Hepatocyte (in vitro differentiated cells): ENCODE measurements around the gene TBC1D2. TPM values are rescaled to one million over a fixed set of nuclear protein-coding genes. Genes with fewer than 3 reads are reported as not detected.
A peak's percentile ranks its signal among the peaks of the same experiment; 100 is the strongest.

Source experiments
- DNase-seq: peaks from one replicate; pipeline ENCODE4 v3.0.0-alpha.2; 2016; ENCODE audit warnings: low spot score
- H2AFZ ChIP-seq: fragments of 200-600 bp; sonication (generic); 2 replicates; pipeline ENCODE4 v1.6.0; 2016; ENCODE audit warnings: antibody characterized with exemption, mild to moderate bottlenecking
- H3K27ac ChIP-seq: fragments of 200-600 bp; sonication (generic); 2 replicates; pipeline ENCODE4 v1.5.1; 2016; ENCODE audit warnings: mild to moderate bottlenecking
- H3K27me3 ChIP-seq: fragments of 200-600 bp; sonication (generic); 2 replicates; pipeline ENCODE4 v1.6.1; 2016
- H3K36me3 ChIP-seq: fragments of 200-600 bp; sonication (generic); replicated peaks from 2 replicates; pipeline ENCODE4 v1.5.1; 2016; ENCODE audit warnings: low read depth; ENCODE audit not compliant: insufficient read depth
- H3K4me1 ChIP-seq: fragments of 200-600 bp; sonication (generic); 2 replicates; pipeline ENCODE4 v1.5.1; 2016; ENCODE audit warnings: mild to moderate bottlenecking, moderate library complexity; ENCODE audit not compliant: insufficient read depth
- H3K4me2 ChIP-seq: fragments of 200-600 bp; sonication (generic); 2 replicates; pipeline ENCODE4 v1.6.0; 2016
- H3K4me3 ChIP-seq: fragments of 200-600 bp; sonication (generic); 2 replicates; pipeline ENCODE4 v1.5.1; 2016; ENCODE audit warnings: mild to moderate bottlenecking
- H3K79me2 ChIP-seq: fragments of 200-600 bp; sonication (generic); 2 replicates; pipeline ENCODE4 v1.6.0; 2017; ENCODE audit warnings: mild to moderate bottlenecking
- H3K9me2 ChIP-seq: fragments of 200-600 bp; sonication (generic); replicated peaks from 2 replicates; pipeline ENCODE4 v1.6.0; 2017; ENCODE audit warnings: mild to moderate bottlenecking; ENCODE audit not compliant: insufficient read depth
- H3K9me3 ChIP-seq: fragments of 200-600 bp; sonication (generic); 2 replicates; pipeline ENCODE4 v1.5.1; 2016; ENCODE audit warnings: low read depth, mild to moderate bottlenecking
- H4K20me1 ChIP-seq: fragments of 200-600 bp; sonication (generic); 2 replicates; pipeline ENCODE4 v1.6.0; 2016; ENCODE audit warnings: mild to moderate bottlenecking; ENCODE audit not compliant: insufficient read depth, poor library complexity, severe bottlenecking
- CTCF ChIP-seq: fragments of 200-600 bp; sonication (generic); IDR thresholded peaks from 2 replicates; pipeline ENCODE4 v1.5.1; 2016; ENCODE audit warnings: antibody characterized with exemption, mild to moderate bottlenecking; ENCODE audit not compliant: poor library complexity
- EZH2 ChIP-seq: fragments of 200-600 bp; sonication (generic); IDR thresholded peaks from 2 replicates; pipeline ENCODE4 v1.6.1; 2016; ENCODE audit warnings: antibody characterized with exemption, mild to moderate bottlenecking, borderline replicate concordance
- EZH2phosphoT487 ChIP-seq: fragments of 200-600 bp; sonication (generic); IDR thresholded peaks from one replicate; pipeline ENCODE4 v1.6.1; 2018; ENCODE audit warnings: antibody characterized with exemption, mild to moderate bottlenecking, low read depth, moderate library complexity; ENCODE audit not compliant: unreplicated experiment, severe bottlenecking
- WGBS: methylation state at CpG from one replicate; pipeline ENCODE4 v1.1.6; 2016; ENCODE audit warnings: low lambda C conversion rate; ENCODE audit errors: missing lambda C conversion rate; 5-methylcytosine and 5-hydroxymethylcytosine counted together
- polyA plus RNA-seq: library from polyadenylated mRNA; unstranded; fragments of >200 nt; fragmentation: Nextera tagmentation; extraction: Ambion mirVana; gene quantifications from 2 replicates; pipeline ENCODE4 v1.2.1, GENCODE V29; 2016
- total RNA-seq: library from RNA; depleted of rRNA; stranded (reverse); fragments of >200 nt; gene quantifications from 2 replicates; pipeline ENCODE4 v1.2.3, GENCODE V29; 2014

The TBC1D2 gene
- total and polyA plus RNA-seq, 2 experiments from 2014 or later = 20.0 to 31.6 TPM

DNA sequence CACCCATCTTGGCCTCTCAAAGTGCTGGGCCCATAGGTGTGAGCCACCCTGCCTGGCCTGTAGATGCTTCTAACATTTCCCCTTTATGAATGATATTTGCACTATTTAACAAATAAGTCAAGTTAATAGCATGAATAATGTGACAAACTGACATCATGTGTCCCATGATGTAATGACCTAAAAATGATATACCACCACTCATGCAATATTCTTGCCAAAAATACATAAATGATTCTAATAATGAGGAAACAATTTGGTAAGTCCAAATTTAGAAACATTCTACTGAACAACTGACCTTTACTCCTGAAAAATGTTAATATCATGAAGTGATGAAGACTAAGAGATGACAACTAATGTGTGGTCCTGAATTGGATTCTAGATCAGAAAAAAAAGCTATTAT, 102.9 kb downstream of the TBC1D2 start:
- Histone ChIP-seq H4K20me1 (no peaks in the 10 kb centered on the region), H3K36me3 (no peaks in the 10 kb centered on the region), H3K27me3 (no peaks in the 10 kb centered on the region), H3K9me2 (no peaks in the 10 kb centered on the region), H3K4me2 (no peak overlapping the region), H3K27ac (no peak overlapping the region), H3K9me3 (no peaks in the 10 kb centered on the region), H3K4me3 (no peak overlapping the region), H3K4me1 (peaks cover 12% of the 10 kb centered on the region), H3K79me2 (no peaks in the 10 kb centered on the region), H2AFZ (no peak overlapping the region)
- TF ChIP-seq CTCF (no peak), EZH2phosphoT487 (no peak), EZH2 (no peak)
- no peak for DNase-seq

DNA sequence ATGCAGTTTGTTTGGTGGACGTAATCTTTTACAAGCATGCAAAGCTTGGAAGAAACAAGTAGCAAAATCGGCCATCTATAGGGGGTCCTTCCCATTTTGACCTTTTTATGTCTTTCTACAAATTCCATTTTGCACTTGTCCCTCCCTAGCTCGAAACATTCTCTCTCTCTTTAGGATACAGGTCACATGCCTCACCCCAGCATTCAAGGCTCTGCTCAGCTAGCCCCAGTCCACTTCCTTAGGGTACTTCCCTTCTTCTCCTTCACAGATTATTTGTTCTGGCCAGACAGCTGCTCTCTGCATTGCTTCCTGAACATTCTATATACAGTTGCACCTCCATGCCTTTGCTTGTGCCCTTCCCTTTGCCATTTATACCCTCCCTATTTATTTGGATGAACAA, 104.7 kb downstream of the TBC1D2 start:
- Histone ChIP-seq H4K20me1 (no peaks in the 10 kb centered on the region), H3K27me3 (no peaks in the 10 kb centered on the region), H3K4me3 (no peak overlapping the region), H3K9me2 (no peaks in the 10 kb centered on the region), H3K79me2 (no peaks in the 10 kb centered on the region), H3K36me3 (no peaks in the 10 kb centered on the region), H3K4me1 (peaks cover 25% of the 10 kb centered on the region), H2AFZ (no peak overlapping the region), H3K27ac (peak overlapping the region; percentile 77), H3K4me2 (no peak overlapping the region), H3K9me3 (no peaks in the 10 kb centered on the region)
- no peak for TF ChIP-seq CTCF
- TF ChIP-seq EZH2phosphoT487 = no peak
- no peak for TF ChIP-seq EZH2
- WGBS = 81% methylated on average over 3 of the region's 3 CpGs
- no peak for DNase-seq

- Histone ChIP-seq H3K4me1 (peaks cover 29% of the 10 kb centered on the region), H4K20me1 (no peaks in the 10 kb centered on the region), H3K4me3 (no peak overlapping the region), H2AFZ (no peak overlapping the region), H3K27ac (peak overlapping the region; percentile 77), H3K9me2 (no peaks in the 10 kb centered on the region), H3K4me2 (no peak overlapping the region), H3K79me2 (no peaks in the 10 kb centered on the region), H3K27me3 (no peaks in the 10 kb centered on the region), H3K9me3 (no peaks in the 10 kb centered on the region), H3K36me3 (no peaks in the 10 kb centered on the region)
- no peak for DNase-seq
- TF ChIP-seq CTCF = no peak
- no peak for TF ChIP-seq EZH2phosphoT487
- TF ChIP-seq EZH2 = no peak
- 71% methylated on average over 7 of the region's 7 CpGs for WGBS
Observed at GRCh38 chr9:98150164-98150563, 105.3 kb downstream of the TBC1D2 start.

- Histone ChIP-seq H3K27me3 (no peaks in the 10 kb centered on the region), H3K27ac (peak overlapping the region; percentile 77), H3K9me3 (no peaks in the 10 kb centered on the region), H3K4me1 (peaks cover 29% of the 10 kb centered on the region), H3K79me2 (no peaks in the 10 kb centered on the region), H2AFZ (no peak overlapping the region), H3K36me3 (no peaks in the 10 kb centered on the region), H3K9me2 (no peaks in the 10 kb centered on the region), H3K4me2 (no peak overlapping the region), H4K20me1 (no peaks in the 10 kb centered on the region), H3K4me3 (no peak overlapping the region)
- no peak for TF ChIP-seq EZH2
- TF ChIP-seq EZH2phosphoT487 = no peak
- TF ChIP-seq CTCF = no peak
- WGBS = 76% methylated on average over 3 of the region's 3 CpGs
- no peak for DNase-seq
Observed at GRCh38 chr9:98149422-98149821, 106.0 kb downstream of the TBC1D2 start.
